H1 (cell line): Measurements from ENCODE around the gene GTF3C5. TPM values are rescaled to one million over a fixed set of nuclear protein-coding genes. Genes with fewer than 3 reads are reported as not detected.

Source experiments
- CTCF ChIA-PET: fragments of 300-600 bp; sonication (Branson Sonifier 250); formaldehyde crosslinking; loops from one replicate; lab custom pipeline; 2021; ENCODE audit not compliant: partially characterized antibody; lab: Charles Lee
- POLR2A ChIA-PET: fragments of 300-600 bp; sonication (Branson Sonifier 250); formaldehyde crosslinking; loops from one replicate; lab custom pipeline; 2021; ENCODE audit warnings: inconsistent platforms; ENCODE audit not compliant: partially characterized antibody; lab: Charles Lee
- DNase-seq, 2 experiments: peaks; one replicate each; pipeline versions ENCODE4 v3.0.0 to v3.0.0-alpha.2; 2010 to 2022; ENCODE audit warnings: low spot score in 2 of 2, low read depth in 1 of 2, mixed read lengths in 1 of 2
- FAIRE-seq: peaks from 2 replicates; lab custom pipeline; 2011; peaks lifted over from hg19 to GRCh38; lab: Jason Lieb, UNC
- H2AFZ ChIP-seq: 2 replicates; pipeline ENCODE4 v1.8.1; 2012; ENCODE audit warnings: low read length, inconsistent platforms
- H2AK5ac ChIP-seq: 2 replicates; pipeline ENCODE4 v1.6.1; 2013; ENCODE audit warnings: low read depth, low read length
- H2BK120ac ChIP-seq: replicated peaks from 2 replicates; pipeline ENCODE3; 2013; ENCODE audit warnings: low read depth, low read length, inconsistent platforms
- H2BK12ac ChIP-seq: 2 replicates; pipeline ENCODE4 v1.6.1; 2013; ENCODE audit warnings: low read depth, low read length
- H2BK15ac ChIP-seq: 2 replicates; pipeline ENCODE4 v1.6.1; 2013; ENCODE audit warnings: low read length
- H2BK20ac ChIP-seq: 2 replicates; pipeline ENCODE4 v1.6.1; 2013; ENCODE audit warnings: low read length
- H2BK5ac ChIP-seq: 2 replicates; pipeline ENCODE4 v1.6.1; 2013; ENCODE audit warnings: low read depth, low read length
- H3K14ac ChIP-seq: 2 replicates; pipeline ENCODE4 v1.6.1; 2013; ENCODE audit warnings: inconsistent platforms; ENCODE audit not compliant: insufficient read length
- H3K18ac ChIP-seq: 2 replicates; pipeline ENCODE4 v1.6.1; 2013; ENCODE audit warnings: low read length; ENCODE audit errors: extremely low read depth
- H3K23ac ChIP-seq: 2 replicates; pipeline ENCODE4 v1.6.1; 2013; ENCODE audit warnings: inconsistent platforms; ENCODE audit not compliant: insufficient read length
- H3K23me2 ChIP-seq: 2 replicates; pipeline ENCODE4 v1.6.1; 2013; ENCODE audit warnings: low read depth, low read length
- H3K27ac ChIP-seq: 2 replicates; pipeline ENCODE4 v1.6.1; 2011; ENCODE audit warnings: low read depth, low read length, inconsistent platforms
- H3K27me3 ChIP-seq, 4 experiments: replicated peaks in 1 of 4; 1 replicate in 1 of 4; 2 replicates in 3 of 4; pipeline versions ENCODE4 v1.6.1 to v1.8.1; 2011 to 2013; ENCODE audit warnings: low read length in 3 of 4, mild to moderate bottlenecking in 3 of 4, inconsistent platforms in 2 of 4, mixed read lengths in 2 of 4, moderate library complexity in 1 of 4; ENCODE audit not compliant: control insufficient read depth in 3 of 4, insufficient read depth in 3 of 4; ENCODE audit errors: extremely low read depth in 1 of 4
- H3K36me3 ChIP-seq, 4 experiments: 2 replicates each; pipeline versions ENCODE4 v1.6.1 to v1.8.1; 2011 to 2013; ENCODE audit warnings: mild to moderate bottlenecking in 4 of 4, low read length in 3 of 4, moderate library complexity in 2 of 4, control low read depth in 1 of 4, inconsistent platforms in 1 of 4; ENCODE audit not compliant: insufficient read depth in 4 of 4, control insufficient read depth in 2 of 4
- H3K4ac ChIP-seq: replicated peaks from 2 replicates; pipeline ENCODE3; 2013; ENCODE audit warnings: low read length, low read depth, mixed read lengths, inconsistent platforms; ENCODE audit not compliant: insufficient read length
- H3K4me1 ChIP-seq, 4 experiments: replicated peaks in 1 of 4; 1 replicate in 1 of 4; 2 replicates in 3 of 4; pipeline versions ENCODE4 v1.6.1 to v1.8.1; 2011 to 2013; ENCODE audit warnings: low read length in 3 of 4, inconsistent platforms in 2 of 4, mixed read lengths in 1 of 4; ENCODE audit not compliant: insufficient read depth in 4 of 4, control insufficient read depth in 3 of 4
- H3K4me2 ChIP-seq, 2 experiments: 2 replicates each; pipeline versions ENCODE4 v1.6.1 to v1.8.1; 2011 to 2013; ENCODE audit warnings: low read depth in 2 of 2, low read length in 2 of 2, control low read depth in 1 of 2, inconsistent platforms in 1 of 2, mild to moderate bottlenecking in 1 of 2; ENCODE audit not compliant: insufficient read depth in 1 of 2
- H3K4me3 ChIP-seq, 4 experiments: fragments of 200-600, 300-600 bp in 1 of 4; sonication (generic), shearing (Covaris generic), sonication (Bioruptor Twin) in 1 of 4; 2 replicates each; pipeline versions ENCODE4 v1.5.1 to v1.8.1; 2011 to 2016; ENCODE audit warnings: low read length in 4 of 4, low read depth in 3 of 4, control low read depth in 2 of 4, inconsistent platforms in 2 of 4, mild to moderate bottlenecking in 2 of 4, mixed read lengths in 1 of 4, moderate library complexity in 1 of 4; ENCODE audit not compliant: insufficient read depth in 2 of 4; ENCODE audit errors: extremely low read depth in 1 of 4
- H3K56ac ChIP-seq: replicated peaks from 2 replicates; pipeline ENCODE3; 2013; ENCODE audit warnings: low read depth, mild to moderate bottlenecking, mixed read lengths, low read length, inconsistent platforms; ENCODE audit not compliant: insufficient read length
- H3K79me1 ChIP-seq: 2 replicates; pipeline ENCODE4 v1.6.1; 2013; ENCODE audit warnings: low read depth, low read length, control low read depth
- H3K79me2 ChIP-seq, 2 experiments: 2 replicates each; pipeline versions ENCODE4 v1.6.1 to v1.8.1; 2012 to 2013; ENCODE audit warnings: low read length in 2 of 2, mild to moderate bottlenecking in 2 of 2, inconsistent platforms in 1 of 2; ENCODE audit not compliant: insufficient read depth in 2 of 2, control insufficient read depth in 1 of 2
- H3K9ac ChIP-seq, 4 experiments: replicated peaks in 1 of 4; 1 replicate in 1 of 4; 2 replicates in 3 of 4; pipeline versions ENCODE4 v1.6.1 to v1.8.1; 2011 to 2013; ENCODE audit warnings: low read depth in 3 of 4, low read length in 3 of 4, control low read depth in 2 of 4, mild to moderate bottlenecking in 2 of 4, moderate library complexity in 2 of 4, inconsistent platforms in 1 of 4; ENCODE audit errors: extremely low read depth in 1 of 4
- H3K9me3 ChIP-seq, 2 experiments: 2 replicates each; pipeline versions ENCODE4 v1.6.1 to v1.8.1; 2012 to 2013; ENCODE audit warnings: mild to moderate bottlenecking in 2 of 2, moderate library complexity in 2 of 2, control low read depth in 1 of 2, inconsistent platforms in 1 of 2, low read depth in 1 of 2, low read length in 1 of 2, mixed read lengths in 1 of 2; ENCODE audit not compliant: insufficient read depth in 2 of 2
- H4K20me1 ChIP-seq, 2 experiments: replicated peaks in 1 of 2; 2 replicates each; pipeline versions ENCODE3 to v1.8.1; 2011 to 2013; ENCODE audit warnings: inconsistent platforms in 2 of 2, low read length in 2 of 2, mild to moderate bottlenecking in 1 of 2; ENCODE audit not compliant: insufficient read depth in 2 of 2, control insufficient read depth in 1 of 2
- H4K5ac ChIP-seq: 2 replicates; pipeline ENCODE4 v1.6.1; 2013; ENCODE audit warnings: low read length, low read depth, mixed read lengths, inconsistent platforms; ENCODE audit not compliant: insufficient read length
- H4K8ac ChIP-seq: 2 replicates; pipeline ENCODE4 v1.8.0; 2013; ENCODE audit warnings: mild to moderate bottlenecking, moderate library complexity, low read length, inconsistent platforms; ENCODE audit not compliant: insufficient read depth; ENCODE audit errors: extremely low read depth
- H4K91ac ChIP-seq: replicated peaks from 2 replicates; pipeline ENCODE3; 2013; ENCODE audit warnings: low read length, mixed read lengths, inconsistent platforms; ENCODE audit not compliant: insufficient read length
- ATF2 ChIP-seq: IDR thresholded peaks from 2 replicates; pipeline ENCODE4 v1.6.1; 2012; ENCODE audit warnings: low read length, inconsistent platforms
- CBX8 ChIP-seq: fragments of 300-800, 300-1000 bp; sonication (generic); IDR thresholded peaks from 2 replicates; pipeline ENCODE4 v1.7.1; 2016; ENCODE audit warnings: low read depth, low read length, borderline replicate concordance
- CREB1 ChIP-seq: IDR thresholded peaks from 2 replicates; pipeline ENCODE4 v1.6.1; 2012; ENCODE audit warnings: inconsistent platforms
- JUN ChIP-seq: IDR thresholded peaks from 2 replicates; pipeline ENCODE4 v1.6.1; 2011; ENCODE audit warnings: low read depth, mild to moderate bottlenecking, improper control_type of control experiment, low read length
- POLR2A ChIP-seq, 2 experiments: IDR thresholded peaks; 1 replicate in 1 of 2; 2 replicates in 1 of 2; pipeline ENCODE4 v1.6.1; 2011; ENCODE audit warnings: low read depth in 2 of 2, low read length in 2 of 2, mild to moderate bottlenecking in 2 of 2; ENCODE audit errors: control extremely low read depth in 1 of 2
- WGBS, 2 experiments: shearing (Covaris generic) in 1 of 2; methylation state at CpG; one replicate each; pipeline versions ENCODE4 v1.1.6 to v1.1.7; 2013 to 2015; ENCODE audit warnings: low lambda C conversion rate in 2 of 2, mixed read lengths in 2 of 2, inconsistent platforms in 1 of 2, low coverage in 1 of 2, missing lambda C conversion rate in 1 of 2; ENCODE audit not compliant: insufficient replicate concordance in 2 of 2, insufficient coverage in 1 of 2, insufficient read length in 1 of 2; ENCODE audit errors: extremely low coverage in 1 of 2, missing lambda C conversion rate in 1 of 2; 5-methylcytosine and 5-hydroxymethylcytosine counted together
- polyA plus RNA-seq, 7 experiments: library from polyadenylated mRNA; depleted of rRNA in 3 of 7; stranded (reverse) in 5 of 7; unstranded in 2 of 7; fragments of >200 nt in 5 of 7; fragments of 200-250 nt in 2 of 7; gene quantifications; 1 replicate in 5 of 7; 2 replicates in 1 of 7; 4 replicates in 1 of 7; pipeline versions ENCODE4 v1.2.1 to v1.2.3, GENCODE V29; 2011 to 2013; ENCODE audit warnings: missing spikeins in 2 of 7, mixed read lengths in 2 of 7
- total RNA-seq: library from RNA; stranded (reverse); fragmentation: NEBNext Ultra II Directional; extraction: Animal tissue kit (Norgen Biotek cat#: 25700); gene quantifications from 2 replicates; pipeline ENCODE4 v1.2.1, GENCODE V29; 2021

Gene GTF3C5
- total and polyA plus RNA-seq, 2 of the 8 experiments (the other 6 are each of a cell fraction or from before 2014, with no cell fraction given), result 78.7 to 87.1 TPM

- Histone ChIP-seq H3K4me1 (peaks cover 0 to 2% (median under 1%) of the 10 kb centered on the region in 4 experiments; a peak in 3 of 7 replicates), H4K8ac (no peak overlapping the region), H2BK5ac (no peak overlapping the region), H2BK12ac (no peak overlapping the region), H3K27ac (no peak overlapping the region), H3K36me3 (no peaks in the 10 kb centered on the region), H2AFZ (no peak overlapping the region), H3K79me2 (no peaks in the 10 kb centered on the region), H4K91ac (no peak overlapping the region), H2BK120ac (no peak overlapping the region), H4K5ac (no peak overlapping the region), H3K56ac (no peak overlapping the region), H3K23ac (no peak overlapping the region), H3K9ac (no peak overlapping the region), H3K9me3 (no peaks in the 10 kb centered on the region; a peak in 1 of 4 replicates), H3K4me2 (no peak overlapping the region), H3K79me1 (no peaks in the 10 kb centered on the region), H3K18ac (no peak overlapping the region), H2AK5ac (no peak overlapping the region), H3K27me3 (peaks cover 0 to 17% (median 6%) of the 10 kb centered on the region in 4 experiments; a peak in 6 of 7 replicates), H2BK15ac (no peak overlapping the region), H3K14ac (no peak overlapping the region), H2BK20ac (no peak overlapping the region), H4K20me1 (no peaks in the 10 kb centered on the region), H3K4ac (no peak overlapping the region), H3K4me3 (no peak overlapping the region), H3K23me2 (peaks cover 6% of the 10 kb centered on the region; the same call in 1 of the 2 replicates)
- DNase-seq (no peak), FAIRE-seq (no peak)
- ChIA-PET CTCF (interaction anchor here (0.9 to 4.4 kb wide), 2 partner anchors 12 to 33 kb away, joined by 3 to 30 read pairs; no protein-coding TSS in a partner anchor), POLR2A (no interaction called here)
- 84% methylated on average over 5 of the region's 5 CpGs; no CpG with 5 or more reads in 1 of the 2 experiments for WGBS, 2 experiments
- TF ChIP-seq POLR2A (IDR thresholded peaks at IDR 0.05; ENCODE audit: control extremely low read depth in 1 of 2, low read depth in 2 of 2, low read length in 2 of 2) (no peak), CREB1 (no peak), JUN (no peak), ATF2 (no peak), CBX8 (no peak)
Measured at GRCh38 chr9:133009906-133010582, 20.8 kb upstream of the GTF3C5 start.
